ENCODE data around the gene DAB2IP. TPM values are rescaled to one million over a fixed set of nuclear protein-coding genes. Genes with fewer than 3 reads are reported as not detected.
A peak's percentile ranks its signal among the peaks of the same experiment; 100 is the strongest.

The DAB2IP gene
- total and polyA plus RNA-seq, 2 donors = 8.2 to 8.4 TPM

- 92% methylated on average over 4 of the region's 4 CpGs for WGBS
- DNase-seq (ENCODE audit: low read depth in 6 of 9, low spot score in 9 of 9) = no peak
- peaks cover 0 to 11% of the 10 kb centered on the region in 2 donors for H3K9me3 ChIP-seq (ENCODE audit: control insufficient read depth in 2 of 2, insufficient read depth in 1 of 2, low read length in 1 of 2)
- peak overlapping the region in 1 of 2 donors; percentile 36 for H3K27ac ChIP-seq (ENCODE audit: low read depth in 1 of 2, low read length in 1 of 2)
- H3K4me3 ChIP-seq (ENCODE audit: low read length in 2 of 2) = no peak overlapping the region
- peaks cover 19 to 80% of the 10 kb centered on the region in 2 donors for H3K4me1 ChIP-seq (ENCODE audit: control insufficient read depth in 2 of 2, insufficient read depth in 2 of 2, low read length in 2 of 2)
- no peaks in the 10 kb centered on the region for H3K27me3 ChIP-seq (ENCODE audit: control insufficient read depth in 2 of 2, insufficient read depth in 1 of 2, low read length in 1 of 2)
- H3K36me3 ChIP-seq (ENCODE audit: control insufficient read depth in 2 of 2, insufficient read depth in 2 of 2, low read length in 1 of 2) = no peaks in the 10 kb centered on the region
Measured at GRCh38 chr9:121727295-121728020, 76.0 kb downstream of the DAB2IP start.

- Histone ChIP-seq H3K4me1 (ENCODE audit: control insufficient read depth in 2 of 2, insufficient read depth in 2 of 2, low read length in 2 of 2) (peaks cover 33 to 83% of the 10 kb centered on the region in 2 donors), H3K27me3 (ENCODE audit: control insufficient read depth in 2 of 2, insufficient read depth in 1 of 2, low read length in 1 of 2) (no peaks in the 10 kb centered on the region), H3K9me3 (ENCODE audit: control insufficient read depth in 2 of 2, insufficient read depth in 1 of 2, low read length in 1 of 2) (peaks cover 0 to 11% of the 10 kb centered on the region in 2 donors), H3K27ac (ENCODE audit: low read depth in 1 of 2, low read length in 1 of 2) (no peak overlapping the region), H3K36me3 (ENCODE audit: control insufficient read depth in 2 of 2, insufficient read depth in 2 of 2, low read length in 1 of 2) (no peaks in the 10 kb centered on the region), H3K4me3 (ENCODE audit: low read length in 2 of 2) (no peak overlapping the region)
- DNase-seq (ENCODE audit: low read depth in 6 of 9, low spot score in 9 of 9) = no peak
- whole genome bisulfite sequencing = 92% methylated on average over 1 of the region's 1 CpG
Measured at GRCh38 chr9:121728916-121729315, 77.5 kb downstream of the DAB2IP start.

GRCh38 chr9:121729769-121730562 lies 78.5 kb downstream of the DAB2IP start:
- Histone ChIP-seq H3K9me3 (ENCODE audit: control insufficient read depth in 2 of 2, insufficient read depth in 1 of 2, low read length in 1 of 2) (peaks cover 0 to 11% of the 10 kb centered on the region in 2 donors), H3K27me3 (ENCODE audit: control insufficient read depth in 2 of 2, insufficient read depth in 1 of 2, low read length in 1 of 2) (no peaks in the 10 kb centered on the region), H3K36me3 (ENCODE audit: control insufficient read depth in 2 of 2, insufficient read depth in 2 of 2, low read length in 1 of 2) (no peaks in the 10 kb centered on the region), H3K4me1 (ENCODE audit: control insufficient read depth in 2 of 2, insufficient read depth in 2 of 2, low read length in 2 of 2) (peaks cover 33 to 91% of the 10 kb centered on the region in 2 donors), H3K4me3 (ENCODE audit: low read length in 2 of 2) (no peak overlapping the region), H3K27ac (ENCODE audit: low read depth in 1 of 2, low read length in 1 of 2) (no peak overlapping the region)
- WGBS = 98% methylated on average over 10 of the region's 10 CpGs
- no peak for DNase-seq (ENCODE audit: low read depth in 6 of 9, low spot score in 9 of 9)

GRCh38 chr9:121731090-121731489 lies 79.7 kb downstream of the DAB2IP start:
- no peak overlapping the region for H3K4me3 ChIP-seq (ENCODE audit: low read length in 2 of 2)
- peaks cover 0 to 9% of the 10 kb centered on the region in 2 donors for H3K27me3 ChIP-seq (ENCODE audit: control insufficient read depth in 2 of 2, insufficient read depth in 1 of 2, low read length in 1 of 2)
- peaks cover 37 to 98% of the 10 kb centered on the region in 2 donors for H3K4me1 ChIP-seq (ENCODE audit: control insufficient read depth in 2 of 2, insufficient read depth in 2 of 2, low read length in 2 of 2)
- WGBS = 69% methylated on average over 5 of the region's 5 CpGs
- peak overlapping the region in 1 of 2 donors; percentile 10 for H3K27ac ChIP-seq (ENCODE audit: low read depth in 1 of 2, low read length in 1 of 2)
- peaks cover 0 to 11% of the 10 kb centered on the region in 2 donors for H3K9me3 ChIP-seq (ENCODE audit: control insufficient read depth in 2 of 2, insufficient read depth in 1 of 2, low read length in 1 of 2)
- peak in 1 of 9 donors; percentile 54 for DNase-seq (ENCODE audit: low read depth in 6 of 9, low spot score in 9 of 9)
- no peaks in the 10 kb centered on the region for H3K36me3 ChIP-seq (ENCODE audit: control insufficient read depth in 2 of 2, insufficient read depth in 2 of 2, low read length in 1 of 2)

GRCh38 chr9:121731919-121732318 lies 80.5 kb downstream of the DAB2IP start:
- Histone ChIP-seq H3K27ac (ENCODE audit: low read depth in 1 of 2, low read length in 1 of 2) (peak overlapping the region in 1 of 2 donors; percentile 85), H3K4me1 (ENCODE audit: control insufficient read depth in 2 of 2, insufficient read depth in 2 of 2, low read length in 2 of 2) (peaks cover 39 to 96% of the 10 kb centered on the region in 2 donors), H3K36me3 (ENCODE audit: control insufficient read depth in 2 of 2, insufficient read depth in 2 of 2, low read length in 1 of 2) (no peaks in the 10 kb centered on the region), H3K4me3 (ENCODE audit: low read length in 2 of 2) (no peak overlapping the region), H3K9me3 (ENCODE audit: control insufficient read depth in 2 of 2, insufficient read depth in 1 of 2, low read length in 1 of 2) (peaks cover 0 to 11% of the 10 kb centered on the region in 2 donors), H3K27me3 (ENCODE audit: control insufficient read depth in 2 of 2, insufficient read depth in 1 of 2, low read length in 1 of 2) (peaks cover 0 to 13% of the 10 kb centered on the region in 2 donors)
- 96% methylated on average over 7 of the region's 7 CpGs for WGBS
- DNase-seq (ENCODE audit: low read depth in 6 of 9, low spot score in 9 of 9) = no peak

- Histone ChIP-seq H3K27ac (ENCODE audit: low read depth in 1 of 2, low read length in 1 of 2) (peak overlapping the region; percentile 78 to 85), H3K36me3 (ENCODE audit: control insufficient read depth in 2 of 2, insufficient read depth in 2 of 2, low read length in 1 of 2) (no peaks in the 10 kb centered on the region), H3K9me3 (ENCODE audit: control insufficient read depth in 2 of 2, insufficient read depth in 1 of 2, low read length in 1 of 2) (peaks cover 0 to 11% of the 10 kb centered on the region in 2 donors), H3K4me1 (ENCODE audit: control insufficient read depth in 2 of 2, insufficient read depth in 2 of 2, low read length in 2 of 2) (peaks cover 43 to 96% of the 10 kb centered on the region in 2 donors), H3K4me3 (ENCODE audit: low read length in 2 of 2) (no peak overlapping the region), H3K27me3 (ENCODE audit: control insufficient read depth in 2 of 2, insufficient read depth in 1 of 2, low read length in 1 of 2) (peaks cover 0 to 13% of the 10 kb centered on the region in 2 donors)
- DNase-seq (ENCODE audit: low read depth in 6 of 9, low spot score in 9 of 9) = peak in 1 of 9 donors; percentile 56
- 70% methylated on average over 5 of the region's 5 CpGs for WGBS
Measured at GRCh38 chr9:121732389-121732788, 81.0 kb downstream of the DAB2IP start.

GRCh38 chr9:121732886-121733285 lies 81.5 kb downstream of the DAB2IP start:
- Histone ChIP-seq H3K27me3 (ENCODE audit: control insufficient read depth in 2 of 2, insufficient read depth in 1 of 2, low read length in 1 of 2) (peaks cover 0 to 13% of the 10 kb centered on the region in 2 donors), H3K4me3 (ENCODE audit: low read length in 2 of 2) (no peak overlapping the region), H3K36me3 (ENCODE audit: control insufficient read depth in 2 of 2, insufficient read depth in 2 of 2, low read length in 1 of 2) (no peaks in the 10 kb centered on the region), H3K4me1 (ENCODE audit: control insufficient read depth in 2 of 2, insufficient read depth in 2 of 2, low read length in 2 of 2) (peaks cover 48 to 96% of the 10 kb centered on the region in 2 donors), H3K27ac (ENCODE audit: low read depth in 1 of 2, low read length in 1 of 2) (peak overlapping the region; percentile 78 to 85), H3K9me3 (ENCODE audit: control insufficient read depth in 2 of 2, insufficient read depth in 1 of 2, low read length in 1 of 2) (peaks cover 0 to 11% of the 10 kb centered on the region in 2 donors)
- 13% methylated on average over 4 of the region's 4 CpGs for WGBS
- DNase-seq (ENCODE audit: low read depth in 6 of 9, low spot score in 9 of 9) = peak in 1 of 9 donors; percentile 66

- H3K9me3 ChIP-seq (ENCODE audit: control insufficient read depth in 2 of 2, insufficient read depth in 1 of 2, low read length in 1 of 2) = peaks cover 0 to 11% of the 10 kb centered on the region in 2 donors
- peaks cover 64 to 96% of the 10 kb centered on the region in 2 donors for H3K4me1 ChIP-seq (ENCODE audit: control insufficient read depth in 2 of 2, insufficient read depth in 2 of 2, low read length in 2 of 2)
- no peaks in the 10 kb centered on the region for H3K36me3 ChIP-seq (ENCODE audit: control insufficient read depth in 2 of 2, insufficient read depth in 2 of 2, low read length in 1 of 2)
- peak overlapping the region in 1 of 2 donors; percentile 10 for H3K27ac ChIP-seq (ENCODE audit: low read depth in 1 of 2, low read length in 1 of 2)
- H3K4me3 ChIP-seq (ENCODE audit: low read length in 2 of 2) = no peak overlapping the region
- H3K27me3 ChIP-seq (ENCODE audit: control insufficient read depth in 2 of 2, insufficient read depth in 1 of 2, low read length in 1 of 2) = peaks cover 0 to 13% of the 10 kb centered on the region in 2 donors
- DNase-seq (ENCODE audit: low read depth in 6 of 9, low spot score in 9 of 9) = no peak
- 91% methylated on average over 1 of the region's 1 CpG for WGBS
Measured at GRCh38 chr9:121734465-121734864, 83.0 kb downstream of the DAB2IP start.

All from thymus (tissue), 11 donors.